ENCODE measurements around the gene CELF2. TPM values are rescaled to one million over a fixed set of nuclear protein-coding genes. Genes with fewer than 3 reads are reported as not detected.

Gene CELF2
- total RNA-seq, 1 donor from 2014 or later = 11.0 TPM

DNA sequence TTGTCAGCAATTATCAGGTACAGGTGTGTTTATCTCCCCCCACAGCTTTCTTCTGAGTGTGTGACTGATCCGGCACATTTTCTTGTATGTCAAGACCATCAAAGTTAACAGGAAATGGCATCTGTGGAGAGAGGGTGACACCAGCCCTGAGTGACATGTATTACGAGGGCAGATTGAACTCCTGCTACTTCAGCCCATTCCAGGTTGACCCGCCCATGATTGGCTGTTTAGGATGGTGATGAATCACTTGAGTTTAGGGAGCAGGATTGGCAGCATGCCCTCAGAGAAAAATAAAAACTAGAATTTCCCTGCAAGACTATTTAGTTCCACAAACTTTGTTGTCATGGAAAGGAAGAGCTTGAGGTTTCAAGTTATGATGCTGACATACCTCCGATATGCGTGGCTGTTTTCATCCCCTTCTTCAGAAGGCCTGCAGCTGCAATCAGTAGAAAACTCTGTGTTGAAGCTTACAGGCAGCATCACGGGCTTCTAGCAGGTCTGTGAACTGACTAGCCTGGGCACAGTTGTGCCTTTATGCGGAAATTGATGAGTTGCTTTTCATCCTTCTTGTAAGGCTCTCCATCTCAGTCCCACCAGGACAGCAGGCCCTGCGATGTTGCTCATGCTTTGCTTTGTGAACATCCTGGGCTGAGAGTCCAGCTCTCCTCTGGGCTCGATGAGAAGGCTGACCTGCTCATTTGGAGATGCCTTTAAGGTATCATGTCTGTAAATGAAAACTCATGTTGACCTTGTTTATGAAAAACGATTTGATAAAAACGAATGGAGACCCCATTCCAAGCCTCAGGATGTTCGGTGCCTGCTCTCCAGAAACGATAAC is 8.0 kb upstream of the CELF2 start:
- no peak overlapping the region for H3K4me3 ChIP-seq (ENCODE audit: low read depth, low read length)
- DNase-seq (ENCODE audit: low read depth) = no peak
- TF ChIP-seq, protein P1, sequence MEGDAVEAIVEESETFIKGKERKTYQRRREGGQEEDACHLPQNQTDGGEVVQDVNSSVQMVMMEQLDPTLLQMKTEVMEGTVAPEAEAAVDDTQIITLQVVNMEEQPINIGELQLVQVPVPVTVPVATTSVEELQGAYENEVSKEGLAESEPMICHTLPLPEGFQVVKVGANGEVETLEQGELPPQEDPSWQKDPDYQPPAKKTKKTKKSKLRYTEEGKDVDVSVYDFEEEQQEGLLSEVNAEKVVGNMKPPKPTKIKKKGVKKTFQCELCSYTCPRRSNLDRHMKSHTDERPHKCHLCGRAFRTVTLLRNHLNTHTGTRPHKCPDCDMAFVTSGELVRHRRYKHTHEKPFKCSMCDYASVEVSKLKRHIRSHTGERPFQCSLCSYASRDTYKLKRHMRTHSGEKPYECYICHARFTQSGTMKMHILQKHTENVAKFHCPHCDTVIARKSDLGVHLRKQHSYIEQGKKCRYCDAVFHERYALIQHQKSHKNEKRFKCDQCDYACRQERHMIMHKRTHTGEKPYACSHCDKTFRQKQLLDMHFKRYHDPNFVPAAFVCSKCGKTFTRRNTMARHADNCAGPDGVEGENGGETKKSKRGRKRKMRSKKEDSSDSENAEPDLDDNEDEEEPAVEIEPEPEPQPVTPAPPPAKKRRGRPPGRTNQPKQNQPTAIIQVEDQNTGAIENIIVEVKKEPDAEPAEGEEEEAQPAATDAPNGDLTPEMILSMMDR (conservative IDR thresholded peaks at IDR 0.05; ENCODE audit: low read depth, low read length) = no peak

DNA sequence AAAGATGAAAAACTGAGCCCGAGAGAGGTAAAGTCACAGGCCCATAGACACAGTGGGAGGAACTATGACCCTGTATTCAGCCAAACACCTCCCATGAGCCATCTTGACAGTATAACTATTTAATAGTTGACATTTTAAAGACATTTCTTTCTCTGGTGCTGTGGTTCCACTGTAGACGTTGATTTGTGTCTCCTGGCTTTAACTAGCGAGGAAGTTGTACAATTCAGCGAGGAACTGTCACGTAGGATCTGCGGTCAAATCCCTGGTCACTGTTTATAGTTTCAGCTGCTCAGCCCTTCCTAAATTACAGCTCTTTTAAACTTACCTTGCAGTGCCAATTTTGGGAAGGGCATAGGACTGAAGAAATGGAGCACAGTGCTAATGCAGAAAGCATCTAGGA is 7.1 kb upstream of the CELF2 start:
- TF ChIP-seq, protein P1 (conservative IDR thresholded peaks at IDR 0.05; ENCODE audit: low read depth, low read length) = no peak
- H3K4me3 ChIP-seq (ENCODE audit: low read depth, low read length) = no peak overlapping the region
- no peak for DNase-seq (ENCODE audit: low read depth)

DNA sequence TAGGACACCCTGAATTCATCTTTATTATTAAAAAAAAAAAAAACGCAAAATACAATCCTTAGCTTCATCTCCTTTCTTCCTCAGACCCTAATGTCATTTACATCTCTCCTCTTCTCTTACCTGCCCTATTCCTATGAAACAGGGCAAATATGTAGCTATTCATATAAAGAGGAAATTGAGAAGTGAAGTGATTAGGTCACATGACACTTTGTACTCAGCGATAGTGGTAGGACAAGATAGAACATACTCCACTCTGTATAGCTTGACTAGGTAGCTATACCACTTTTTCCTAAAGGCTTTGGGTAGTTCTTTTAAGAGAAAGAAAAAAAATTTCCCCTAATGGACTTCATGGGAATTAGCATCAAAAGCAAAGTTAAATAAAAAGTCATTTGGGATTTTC is 6.2 kb upstream of the CELF2 start:
- no peak overlapping the region for H3K4me3 ChIP-seq (ENCODE audit: low read depth, low read length)
- TF ChIP-seq, protein P1 (conservative IDR thresholded peaks at IDR 0.05; ENCODE audit: low read depth, low read length) = no peak
- no peak for DNase-seq (ENCODE audit: low read depth)

DNA sequence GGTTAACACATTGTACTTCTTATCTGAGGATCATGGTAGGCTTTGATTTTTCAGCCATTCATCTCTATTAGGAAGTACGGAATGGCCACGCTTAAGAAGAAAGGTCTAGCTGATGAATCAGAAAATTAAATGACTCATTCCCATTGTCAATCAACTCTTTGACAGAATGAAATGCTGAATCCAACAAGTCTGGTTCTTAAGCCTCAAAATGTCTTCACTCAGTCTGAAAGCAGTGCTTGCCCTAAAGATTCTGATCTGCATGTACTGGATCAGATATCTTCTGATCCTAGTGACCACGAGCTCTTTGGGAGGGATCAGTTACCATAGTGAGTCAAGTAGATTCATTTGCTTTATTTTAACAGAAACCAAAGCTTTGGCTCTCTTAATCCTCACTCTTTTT is 5.7 kb upstream of the CELF2 start:
- H3K4me3 ChIP-seq (ENCODE audit: low read depth, low read length) = no peak overlapping the region
- DNase-seq (ENCODE audit: low read depth) = no peak
- TF ChIP-seq, protein P1 (conservative IDR thresholded peaks at IDR 0.05; ENCODE audit: low read depth, low read length) = no peak

DNA sequence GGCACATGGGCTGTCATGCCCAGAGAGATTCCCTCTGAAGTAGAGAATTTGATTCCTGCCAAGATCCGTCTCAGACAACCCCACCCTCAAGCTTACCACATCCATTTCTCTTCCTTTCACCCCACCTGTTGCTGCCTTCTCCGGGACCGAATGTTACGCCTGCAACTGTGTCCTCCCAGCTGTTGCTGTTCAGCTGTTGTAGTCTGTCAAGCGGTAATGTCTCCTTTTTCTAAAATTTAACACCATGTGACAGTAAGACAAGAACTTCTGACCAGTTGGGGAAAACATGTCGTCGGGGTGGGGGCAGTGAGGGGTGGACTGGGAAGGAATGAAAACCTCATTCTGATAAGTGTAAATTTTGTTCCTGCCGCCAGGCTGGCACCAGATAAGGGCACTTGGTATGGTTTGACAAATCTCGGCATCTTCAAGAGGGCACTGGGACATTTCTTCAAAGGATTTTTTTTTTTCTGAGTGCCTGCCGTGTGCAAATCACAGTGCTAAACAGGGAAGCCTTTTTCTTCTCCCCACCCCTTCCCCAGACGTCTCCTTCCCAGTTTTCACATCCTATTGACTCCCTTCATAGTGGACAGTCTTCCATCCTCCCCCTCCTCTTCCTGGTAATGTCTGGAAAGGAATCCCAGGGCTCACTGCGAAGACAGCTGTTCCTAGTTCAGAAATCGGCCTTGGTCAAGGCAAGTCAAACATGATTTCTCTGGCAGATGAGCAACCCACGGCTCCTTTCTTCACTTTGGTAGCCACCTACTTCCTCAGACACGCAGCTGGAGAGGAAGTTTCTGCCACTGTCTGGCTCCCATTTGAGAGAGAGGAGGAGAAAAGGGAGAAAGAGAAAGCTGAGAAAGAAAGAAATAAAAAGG is 5.0 kb upstream of the CELF2 start:
- TF ChIP-seq, protein P1 (conservative IDR thresholded peaks at IDR 0.05; ENCODE audit: low read depth, low read length) = no peak
- DNase-seq (ENCODE audit: low read depth) = no peak
- no peak overlapping the region for H3K4me3 ChIP-seq (ENCODE audit: low read depth, low read length)

DNA sequence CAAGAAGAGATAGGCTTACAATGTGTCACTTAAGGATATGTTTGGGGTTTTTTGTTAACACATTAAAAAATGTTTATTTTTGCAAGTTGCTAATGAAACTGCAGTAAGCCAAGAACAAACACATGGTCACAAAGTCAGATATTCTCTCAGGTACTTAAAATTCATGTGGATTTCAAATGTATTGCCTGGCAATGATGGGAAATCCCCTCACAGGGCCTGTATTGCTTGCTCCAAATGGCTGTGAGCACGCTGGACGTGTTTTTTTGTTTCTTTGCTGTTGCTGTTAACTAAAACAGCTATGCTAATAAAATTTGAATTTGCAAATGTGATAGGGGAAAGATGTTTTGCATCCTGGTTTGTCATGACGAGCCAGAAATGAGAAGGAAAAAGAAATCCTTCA is 3.8 kb upstream of the CELF2 start:
- no peak overlapping the region for H3K4me3 ChIP-seq (ENCODE audit: low read depth, low read length)
- TF ChIP-seq, protein P1 (conservative IDR thresholded peaks at IDR 0.05; ENCODE audit: low read depth, low read length) = no peak
- no peak for DNase-seq (ENCODE audit: low read depth)

Measured in epithelial cell of proximal tubule (primary cell).